ENCODE data around the gene RPS19. TPM values are rescaled to one million over a fixed set of nuclear protein-coding genes. Genes with fewer than 3 reads are reported as not detected.
A peak's percentile ranks its signal among the peaks of the same experiment; 100 is the strongest.

RPS19 gene
- total RNA-seq, 1 donor from 2014 or later, result 548 TPM

GRCh38 chr19:41853344-41853743, 6.7 kb upstream of the RPS19 start:
- intact Hi-C loops (cut with DNase I), result no loop called here
- no peak for DNase-seq (ENCODE audit: low spot score)

- intact Hi-C loops (cut with DNase I), result no loop called here
- no peak for DNase-seq (ENCODE audit: low spot score)
These were observed 6.3 kb upstream of the RPS19 start for GRCh38 chr19:41853768-41854167.

DNA sequence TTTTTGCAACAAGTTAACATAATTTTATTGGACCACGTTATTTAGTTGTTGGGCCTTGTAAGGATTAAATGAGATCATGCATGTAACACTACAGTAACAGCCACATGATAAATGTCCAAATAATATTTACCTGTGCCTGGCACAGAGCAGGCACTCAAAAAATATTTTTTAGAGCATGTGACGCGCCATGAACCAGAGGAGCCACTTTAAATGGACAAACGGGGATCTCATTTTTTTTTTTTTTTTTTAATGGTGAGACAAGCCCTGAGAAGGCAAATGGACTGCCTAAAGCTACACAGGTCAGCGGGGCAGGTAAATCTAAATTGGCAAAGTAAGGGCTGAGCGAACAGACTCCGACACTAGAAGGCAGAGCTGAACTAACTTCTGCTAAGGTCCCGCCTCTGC, 840 bp upstream of the RPS19 start:
- no peak for DNase-seq (ENCODE audit: low spot score)
- intact Hi-C loops (cut with DNase I), result loop anchor here (5.0 kb wide), 1 partner anchor 98 kb away; the partner anchor contains the start of gene RABAC1

DNA sequence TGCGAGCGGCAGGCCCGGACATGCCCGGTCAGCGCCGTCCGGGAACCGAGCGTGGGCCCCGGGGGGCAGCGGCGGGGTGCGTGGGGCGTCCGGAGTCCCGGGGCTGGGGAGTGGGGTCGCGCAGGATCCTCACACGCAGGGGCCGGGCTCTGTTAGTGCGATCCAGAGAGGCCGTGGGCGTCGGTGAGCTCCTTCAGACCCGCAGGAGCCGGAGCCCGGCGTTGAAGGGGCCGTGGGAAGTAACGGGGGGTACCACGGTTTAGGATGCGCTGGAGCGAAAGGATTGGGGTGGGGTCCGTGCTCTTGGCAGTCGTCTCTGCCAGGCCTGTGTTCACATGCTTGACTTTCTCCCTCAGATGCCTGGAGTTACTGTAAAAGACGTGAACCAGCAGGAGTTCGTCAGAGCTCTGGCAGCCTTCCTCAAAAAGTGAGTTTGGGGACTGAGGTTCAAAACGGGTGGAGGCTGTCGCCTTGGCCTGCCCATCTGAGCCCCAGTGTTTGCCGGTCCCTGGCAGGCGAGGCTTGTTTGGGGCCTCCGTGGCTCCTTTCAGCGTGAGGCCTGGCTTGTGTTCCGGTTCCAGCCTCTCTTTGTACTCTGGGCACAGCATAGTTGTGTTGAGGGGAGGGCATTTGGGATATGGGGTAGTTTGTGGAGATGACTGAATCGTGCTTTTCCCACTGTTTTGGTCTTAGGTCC, 512 bp downstream of the RPS19 start:
- intact Hi-C loops (cut with DNase I), result loop anchor here (2.0 kb wide), 1 partner anchor 24 kb away; no protein-coding TSS in a partner anchor
- no peak for DNase-seq (ENCODE audit: low spot score)

GRCh38 chr19:41861116-41861768, 1.2 kb downstream of the RPS19 start:
- intact Hi-C loops (cut with DNase I), result loop anchor here (2.0 kb wide), 1 partner anchor 24 kb away; no protein-coding TSS in a partner anchor
- DNase-seq (ENCODE audit: low spot score), result no peak

- intact Hi-C loops (cut with DNase I), result loop anchor here (2.0 kb wide), 1 partner anchor 23 kb away; no protein-coding TSS in a partner anchor
- DNase-seq (ENCODE audit: low spot score), result no peak
These were observed 1.8 kb downstream of the RPS19 start for GRCh38 chr19:41861846-41862245.

- intact Hi-C loops (cut with DNase I), result no loop called here
These were observed 2.5 kb downstream of the RPS19 start for GRCh38 chr19:41862445-41862986.

DNA sequence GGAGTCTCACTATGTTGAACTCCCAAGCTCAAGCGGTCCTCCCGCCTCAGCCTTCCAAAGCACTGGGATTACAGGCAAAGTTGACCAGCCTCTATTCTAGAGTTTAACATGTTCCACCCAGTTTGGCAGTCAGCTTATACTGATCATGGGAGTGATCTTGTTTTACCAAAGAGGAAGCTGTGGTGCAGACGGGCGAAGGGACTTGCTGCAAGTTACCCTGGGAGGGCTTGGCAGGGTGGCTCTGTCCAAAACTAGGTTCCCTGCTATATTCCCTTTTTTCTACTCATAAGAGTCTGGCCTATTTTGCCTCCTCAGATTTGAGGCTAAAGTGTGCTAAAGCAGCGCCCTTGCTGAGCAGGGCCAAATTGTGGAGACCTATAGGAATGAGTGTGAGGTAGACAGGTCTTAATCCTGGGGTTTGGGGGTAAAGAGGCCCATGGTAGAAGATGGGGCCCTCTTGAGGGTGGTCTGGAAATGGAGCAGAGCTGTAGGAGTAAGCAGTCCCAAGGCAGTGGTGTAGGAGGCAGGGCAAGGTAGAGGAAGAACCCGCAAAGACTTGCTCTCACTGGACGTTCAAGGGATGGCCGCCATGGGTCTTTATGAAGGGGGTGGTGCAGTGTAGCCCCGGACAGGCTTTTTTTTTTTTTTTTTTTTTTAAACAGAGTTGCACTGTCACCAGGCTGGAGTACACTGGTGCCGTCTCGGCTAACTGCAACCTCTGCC, 3.3 kb downstream of the RPS19 start:
- intact Hi-C loops (cut with DNase I), result no loop called here
- DNase-seq (ENCODE audit: low spot score), result no peak

More at GRCh38 chr19:41862445-41862986, 2.5 kb downstream of the RPS19 start:
- DNase-seq (ENCODE audit: low spot score), result no peak

GRCh38 chr19:41864374-41864773, 4.3 kb downstream of the RPS19 start:
- DNase-seq (ENCODE audit: low spot score), result no peak
- intact Hi-C loops (cut with DNase I), result no loop called here

DNA sequence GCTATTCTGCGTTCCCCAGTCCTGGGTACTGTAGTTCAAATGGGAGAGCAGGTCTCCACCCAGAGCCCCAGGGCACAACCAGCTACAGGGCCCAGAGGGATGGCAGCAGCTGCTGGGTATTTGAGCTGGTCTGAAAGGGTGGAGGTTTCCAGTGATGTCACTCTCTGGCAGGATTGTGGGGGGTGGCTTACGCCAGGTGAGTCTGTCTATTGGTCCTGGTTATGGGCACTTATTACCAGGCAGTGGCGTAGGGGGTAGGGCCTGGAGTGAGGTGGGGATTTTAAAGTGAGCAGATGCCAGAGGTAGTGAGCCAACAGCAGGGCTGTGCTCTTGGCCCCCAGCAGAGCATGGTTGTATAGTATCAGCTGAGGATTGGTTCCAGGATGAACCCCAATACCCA, 6.2 kb downstream of the RPS19 start:
- no peak for DNase-seq (ENCODE audit: low spot score)
- intact Hi-C loops (cut with DNase I), result no loop called here

DNA sequence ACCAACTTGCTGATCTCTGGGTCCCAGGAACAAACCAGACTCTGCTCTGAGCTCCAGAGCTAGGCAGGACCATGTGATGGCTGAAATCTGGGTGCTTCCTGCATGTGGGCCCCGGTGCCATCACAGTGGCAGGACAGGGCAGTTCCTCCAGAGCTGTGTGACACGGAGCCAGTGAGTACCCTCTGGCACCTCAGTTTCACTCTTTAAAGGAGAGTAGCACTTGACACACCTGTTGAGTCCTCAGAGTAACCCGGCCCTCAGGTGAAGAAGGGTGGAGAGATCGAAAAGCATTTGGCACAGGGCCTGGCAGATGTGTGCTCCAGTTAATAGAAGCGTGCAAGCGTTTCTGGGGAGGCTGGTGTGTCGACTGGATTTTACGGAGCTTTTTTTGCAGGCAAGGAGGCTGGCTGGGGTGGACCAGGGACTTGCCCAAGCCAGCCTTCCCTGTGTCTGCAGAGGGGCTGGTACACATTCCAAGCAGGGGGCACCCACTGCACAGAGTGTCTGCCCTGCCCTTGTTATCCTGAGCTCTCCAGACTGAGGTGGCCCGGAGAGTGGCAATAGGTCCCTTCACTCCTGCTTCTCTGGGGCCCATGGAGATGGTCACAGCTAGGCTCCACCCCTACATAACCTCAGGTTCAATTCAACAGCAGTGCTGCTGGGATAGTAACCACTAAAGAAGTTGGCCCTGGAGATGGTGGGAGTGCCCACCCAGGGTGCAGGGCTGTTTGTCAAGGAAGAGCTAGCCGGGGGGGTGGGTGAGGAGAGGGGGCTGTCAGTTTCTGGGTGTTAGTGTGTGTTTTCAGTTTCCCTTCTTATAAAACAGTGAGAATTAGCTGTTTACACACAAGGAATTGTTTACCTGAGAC, 8.3 kb downstream of the RPS19 start:
- no peak for DNase-seq (ENCODE audit: low spot score)
- intact Hi-C loops (cut with DNase I), result no loop called here

DNA sequence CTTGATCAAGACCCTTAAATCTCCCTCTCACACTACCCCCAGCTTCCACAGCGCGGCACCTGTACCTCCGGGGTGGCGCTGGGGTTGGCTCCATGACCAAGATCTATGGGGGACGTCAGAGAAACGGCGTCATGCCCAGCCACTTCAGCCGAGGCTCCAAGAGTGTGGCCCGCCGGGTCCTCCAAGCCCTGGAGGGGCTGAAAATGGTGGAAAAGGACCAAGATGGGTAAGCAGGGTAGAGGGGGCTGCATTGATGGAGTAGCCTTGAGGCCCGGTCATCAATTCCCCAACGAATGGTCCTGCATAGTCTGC, 8.9 kb downstream of the RPS19 start:
- intact Hi-C loops (cut with DNase I), result no loop called here
- DNase-seq (ENCODE audit: low spot score), result no peak

DNA sequence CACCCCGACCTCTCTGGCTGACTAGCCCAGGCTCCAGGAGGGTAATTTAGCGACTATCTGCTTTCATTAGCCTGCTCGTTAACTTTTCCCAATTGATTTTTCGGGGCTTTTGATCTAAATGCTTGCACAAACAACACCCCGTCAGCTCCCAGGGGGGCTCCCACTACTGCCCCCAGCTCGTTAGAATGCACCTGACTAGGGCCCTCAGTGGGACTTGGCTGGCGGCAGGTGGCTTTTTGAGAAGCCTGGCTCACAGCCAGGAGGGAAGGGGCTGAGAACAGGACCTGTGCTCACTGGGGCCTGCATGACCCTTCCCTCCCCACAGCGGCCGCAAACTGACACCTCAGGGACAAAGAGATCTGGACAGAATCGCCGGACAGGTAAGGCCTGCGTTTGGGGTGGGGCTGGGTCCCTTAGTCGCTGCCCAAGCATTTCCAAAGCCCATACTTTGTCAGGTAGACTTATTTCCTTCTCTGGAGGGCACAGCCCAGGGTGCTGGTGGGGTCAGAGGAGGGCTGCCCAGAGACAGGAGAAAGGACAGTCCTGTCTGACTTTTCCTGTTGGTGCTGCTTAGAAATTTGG, 9.4 kb downstream of the RPS19 start:
- intact Hi-C loops (cut with DNase I), result no loop called here
- DNase-seq (ENCODE audit: low spot score), result no peak

GRCh38 chr19:41870401-41870873, 10.4 kb downstream of the RPS19 start:
- intact Hi-C loops (cut with DNase I), result no loop called here
- no peak for DNase-seq (ENCODE audit: low spot score)

DNA sequence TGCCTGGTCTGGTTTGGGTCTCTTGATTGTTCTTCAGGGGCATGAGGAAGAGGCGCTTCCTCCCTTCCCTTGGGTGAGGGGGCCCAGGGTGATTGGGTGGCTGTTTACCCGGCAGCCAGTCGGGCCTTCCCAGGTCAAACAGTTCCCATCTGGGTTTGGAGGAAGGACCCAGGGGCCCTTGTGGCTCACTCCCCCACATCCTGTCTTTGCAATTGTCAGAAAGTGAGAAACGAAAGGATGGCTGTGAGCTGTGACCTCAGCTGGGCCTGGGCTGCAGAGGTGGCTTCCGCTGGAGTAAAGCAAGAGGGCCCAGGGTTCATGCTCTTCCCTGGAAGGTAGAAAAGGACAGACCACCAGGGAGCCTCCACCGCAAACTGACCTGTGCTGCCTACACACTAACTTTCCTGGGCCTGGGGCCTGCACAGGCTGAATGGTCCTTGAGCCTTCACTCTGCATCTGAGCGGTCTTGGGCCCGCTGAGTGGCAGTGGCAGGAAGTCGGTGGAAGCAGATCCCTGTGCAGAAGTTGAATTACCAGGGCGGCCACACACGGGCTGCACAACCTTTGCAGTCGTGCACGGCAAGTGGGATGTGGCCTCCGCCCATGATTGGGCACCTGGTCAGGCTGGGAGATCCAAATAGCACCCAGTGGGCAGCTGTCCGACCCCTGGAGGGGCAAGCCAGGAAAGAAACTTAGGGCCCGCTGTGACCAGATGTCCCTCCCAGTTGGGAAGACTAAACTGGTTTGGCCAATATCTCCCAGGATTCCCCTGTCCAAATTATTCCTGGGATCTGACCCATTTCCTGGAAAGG, 11.7 kb downstream of the RPS19 start:
- no peak for DNase-seq (ENCODE audit: low spot score)
- intact Hi-C loops (cut with DNase I), result loop anchor here (2.0 kb wide), 1 partner anchor 63 kb away; no protein-coding TSS in a partner anchor

DNA sequence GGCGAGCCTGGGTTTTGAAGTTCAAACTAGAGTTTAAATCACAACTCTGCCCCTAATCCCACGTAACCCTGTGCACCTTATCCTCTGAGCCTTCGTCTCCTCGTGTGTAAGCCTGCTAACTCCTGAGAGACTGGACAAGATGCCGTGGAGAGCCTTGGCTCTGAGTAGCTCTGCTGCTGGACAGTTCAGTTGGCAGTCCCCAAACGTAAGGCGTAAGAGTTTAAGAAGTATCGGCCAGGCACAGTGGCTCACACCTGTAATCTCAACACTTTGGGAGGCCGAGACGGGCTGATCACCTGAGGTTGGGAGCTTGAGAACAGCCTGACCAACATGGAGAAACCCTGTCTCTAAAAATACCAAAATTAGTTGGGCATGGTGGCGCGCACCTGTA, 12.3 kb downstream of the RPS19 start:
- no peak for DNase-seq (ENCODE audit: low spot score)
- intact Hi-C loops (cut with DNase I), result loop anchor here (2.0 kb wide), 1 partner anchor 62 kb away; no protein-coding TSS in a partner anchor

- intact Hi-C loops (cut with DNase I), result loop anchor here (2.0 kb wide), 1 partner anchor 62 kb away; no protein-coding TSS in a partner anchor
These were observed 13.0 kb downstream of the RPS19 start for GRCh38 chr19:41872775-41873647.

More at GRCh38 chr19:41872775-41873647, 13.0 kb downstream of the RPS19 start:
- peak; percentile 89 for DNase-seq (ENCODE audit: low spot score)
